ENCODE results near the gene PHF19.
A peak's percentile ranks its signal among the peaks of the same experiment; 100 is the strongest.

PHF19 gene

DNA sequence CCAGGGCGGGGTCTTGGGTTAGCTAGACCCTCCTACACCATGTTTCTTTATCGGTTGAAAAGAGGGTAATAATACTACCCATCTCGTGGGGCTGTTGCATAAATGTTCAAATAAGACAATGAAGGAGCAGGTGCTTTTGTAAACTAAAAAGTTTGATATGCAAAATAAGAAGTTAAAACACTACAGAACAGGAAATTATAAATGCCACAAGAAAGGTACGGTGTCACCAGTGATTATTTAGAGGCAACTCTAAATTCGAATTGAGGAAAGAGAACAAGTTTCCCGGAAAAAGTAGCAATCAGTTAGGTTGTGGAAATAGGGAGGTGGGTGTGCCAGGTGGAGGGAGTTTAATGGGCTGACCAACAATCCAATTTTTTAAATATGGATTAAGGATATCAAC is 2.5 kb upstream of the PHF19 start:
- no peaks in the 10 kb centered on the region for H4K20me1 ChIP-seq (ENCODE audit: insufficient read depth)
- H3K4me2 ChIP-seq: peak overlapping the region; percentile 2; the same call in 1 of the 2 replicates
- no peak overlapping the region for H3K9ac ChIP-seq
- no peaks in the 10 kb centered on the region for H3K27me3 ChIP-seq (ENCODE audit: insufficient read depth, low read depth)
- TF ChIP-seq, protein P1, sequence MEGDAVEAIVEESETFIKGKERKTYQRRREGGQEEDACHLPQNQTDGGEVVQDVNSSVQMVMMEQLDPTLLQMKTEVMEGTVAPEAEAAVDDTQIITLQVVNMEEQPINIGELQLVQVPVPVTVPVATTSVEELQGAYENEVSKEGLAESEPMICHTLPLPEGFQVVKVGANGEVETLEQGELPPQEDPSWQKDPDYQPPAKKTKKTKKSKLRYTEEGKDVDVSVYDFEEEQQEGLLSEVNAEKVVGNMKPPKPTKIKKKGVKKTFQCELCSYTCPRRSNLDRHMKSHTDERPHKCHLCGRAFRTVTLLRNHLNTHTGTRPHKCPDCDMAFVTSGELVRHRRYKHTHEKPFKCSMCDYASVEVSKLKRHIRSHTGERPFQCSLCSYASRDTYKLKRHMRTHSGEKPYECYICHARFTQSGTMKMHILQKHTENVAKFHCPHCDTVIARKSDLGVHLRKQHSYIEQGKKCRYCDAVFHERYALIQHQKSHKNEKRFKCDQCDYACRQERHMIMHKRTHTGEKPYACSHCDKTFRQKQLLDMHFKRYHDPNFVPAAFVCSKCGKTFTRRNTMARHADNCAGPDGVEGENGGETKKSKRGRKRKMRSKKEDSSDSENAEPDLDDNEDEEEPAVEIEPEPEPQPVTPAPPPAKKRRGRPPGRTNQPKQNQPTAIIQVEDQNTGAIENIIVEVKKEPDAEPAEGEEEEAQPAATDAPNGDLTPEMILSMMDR (conservative IDR thresholded peaks at IDR 0.05; ENCODE audit: low read depth, low read length): no peak
- H3K4me1 ChIP-seq (ENCODE audit: low read depth, poor library complexity, severe bottlenecking): peaks cover 73% of the 10 kb centered on the region
- no peaks in the 10 kb centered on the region for H3K36me3 ChIP-seq (ENCODE audit: insufficient read depth)
- H3K27ac ChIP-seq: no peak overlapping the region
- H3K4me3 ChIP-seq (IDR thresholded peaks at IDR 0.05; ENCODE audit: insufficient read depth, low read depth, low read length): no peak overlapping the region
- peaks cover 20% of the 10 kb centered on the region; the same call in 1 of the 2 replicates for H3K79me2 ChIP-seq (ENCODE audit: insufficient read depth, low read depth)
- H2AFZ ChIP-seq (ENCODE audit: low read depth): no peak overlapping the region

DNA sequence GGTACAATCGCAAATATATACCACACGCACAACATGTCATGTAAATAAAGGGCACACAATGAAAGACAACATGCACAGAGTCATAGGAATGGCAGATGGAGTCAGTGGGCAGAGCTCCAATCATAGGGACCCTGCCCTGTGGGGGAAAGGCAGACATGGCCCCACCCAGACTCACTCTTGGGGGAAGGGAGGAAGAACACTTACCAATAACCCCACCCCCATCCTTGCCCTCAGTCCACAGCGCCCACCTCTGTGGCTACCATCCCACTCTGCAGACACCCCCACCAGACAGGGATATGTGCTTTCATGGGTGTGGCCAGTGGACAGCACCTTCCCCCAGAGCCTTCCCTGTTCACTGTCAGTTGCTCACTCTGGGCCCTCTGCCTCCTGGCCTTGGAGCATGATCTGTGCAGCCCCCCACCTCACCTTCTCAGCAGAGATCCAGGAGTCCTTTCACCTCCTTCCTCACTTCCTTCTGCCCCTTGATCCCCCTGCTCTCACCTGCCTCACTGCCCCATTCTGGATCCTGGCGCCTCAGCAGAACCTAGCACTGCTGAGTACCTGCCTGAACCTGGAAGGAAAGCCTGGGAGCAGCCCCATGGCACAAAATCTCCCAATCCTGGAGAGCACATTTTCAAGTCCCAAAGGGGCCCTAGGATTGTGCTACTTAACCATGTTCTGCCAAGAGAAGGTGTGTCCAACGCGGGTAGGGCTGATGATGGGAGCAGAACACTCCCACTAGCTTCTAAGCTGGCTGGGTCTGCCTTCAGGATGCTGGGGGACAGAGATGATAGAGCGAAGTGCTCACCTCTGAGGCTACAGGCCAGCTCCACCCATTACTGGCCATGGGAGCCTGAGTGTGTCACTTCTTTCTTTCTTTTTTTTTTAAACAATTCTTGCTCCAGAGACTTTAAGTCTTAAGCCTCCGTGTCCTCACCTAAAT is 1.5 kb upstream of the PHF19 start:
- peak overlapping the region; percentile 97 for H3K4me2 ChIP-seq
- H3K27me3 ChIP-seq (ENCODE audit: insufficient read depth, low read depth): no peaks in the 10 kb centered on the region
- H3K79me2 ChIP-seq (ENCODE audit: insufficient read depth, low read depth): peaks cover 26% of the 10 kb centered on the region; the same call in 1 of the 2 replicates
- H3K27ac ChIP-seq: peak overlapping the region; percentile 94
- peaks cover 74% of the 10 kb centered on the region for H3K4me1 ChIP-seq (ENCODE audit: low read depth, poor library complexity, severe bottlenecking)
- H2AFZ ChIP-seq (ENCODE audit: low read depth): peak overlapping the region; percentile 78; the same call in 1 of the 2 replicates
- H3K9ac ChIP-seq: peak overlapping the region; percentile 87
- no peaks in the 10 kb centered on the region for H3K36me3 ChIP-seq (ENCODE audit: insufficient read depth)
- no peak overlapping the region for H3K4me3 ChIP-seq (IDR thresholded peaks at IDR 0.05; ENCODE audit: insufficient read depth, low read depth, low read length)
- H4K20me1 ChIP-seq (ENCODE audit: insufficient read depth): no peaks in the 10 kb centered on the region
- TF ChIP-seq, protein P1 (conservative IDR thresholded peaks at IDR 0.05; ENCODE audit: low read depth, low read length): no peak

GRCh38 chr9:120877276-120878034 is 467 bp upstream of the PHF19 start:
- Histone ChIP-seq H3K4me1 (ENCODE audit: low read depth, poor library complexity, severe bottlenecking) (peaks cover 74% of the 10 kb centered on the region), H3K4me3 (IDR thresholded peaks at IDR 0.05; ENCODE audit: insufficient read depth, low read depth, low read length) (no peak overlapping the region), H2AFZ (ENCODE audit: low read depth) (peak overlapping the region; percentile 78; the same call in 1 of the 2 replicates), H3K79me2 (ENCODE audit: insufficient read depth, low read depth) (peaks cover 26% of the 10 kb centered on the region; the same call in 1 of the 2 replicates), H3K36me3 (ENCODE audit: insufficient read depth) (no peaks in the 10 kb centered on the region), H3K27ac (peak overlapping the region; percentile 94), H3K4me2 (peak overlapping the region; percentile 97), H3K9ac (peak overlapping the region; percentile 87), H4K20me1 (ENCODE audit: insufficient read depth) (no peaks in the 10 kb centered on the region), H3K27me3 (ENCODE audit: insufficient read depth, low read depth) (no peaks in the 10 kb centered on the region)
- TF ChIP-seq, protein P1 (conservative IDR thresholded peaks at IDR 0.05; ENCODE audit: low read depth, low read length): no peak

DNA sequence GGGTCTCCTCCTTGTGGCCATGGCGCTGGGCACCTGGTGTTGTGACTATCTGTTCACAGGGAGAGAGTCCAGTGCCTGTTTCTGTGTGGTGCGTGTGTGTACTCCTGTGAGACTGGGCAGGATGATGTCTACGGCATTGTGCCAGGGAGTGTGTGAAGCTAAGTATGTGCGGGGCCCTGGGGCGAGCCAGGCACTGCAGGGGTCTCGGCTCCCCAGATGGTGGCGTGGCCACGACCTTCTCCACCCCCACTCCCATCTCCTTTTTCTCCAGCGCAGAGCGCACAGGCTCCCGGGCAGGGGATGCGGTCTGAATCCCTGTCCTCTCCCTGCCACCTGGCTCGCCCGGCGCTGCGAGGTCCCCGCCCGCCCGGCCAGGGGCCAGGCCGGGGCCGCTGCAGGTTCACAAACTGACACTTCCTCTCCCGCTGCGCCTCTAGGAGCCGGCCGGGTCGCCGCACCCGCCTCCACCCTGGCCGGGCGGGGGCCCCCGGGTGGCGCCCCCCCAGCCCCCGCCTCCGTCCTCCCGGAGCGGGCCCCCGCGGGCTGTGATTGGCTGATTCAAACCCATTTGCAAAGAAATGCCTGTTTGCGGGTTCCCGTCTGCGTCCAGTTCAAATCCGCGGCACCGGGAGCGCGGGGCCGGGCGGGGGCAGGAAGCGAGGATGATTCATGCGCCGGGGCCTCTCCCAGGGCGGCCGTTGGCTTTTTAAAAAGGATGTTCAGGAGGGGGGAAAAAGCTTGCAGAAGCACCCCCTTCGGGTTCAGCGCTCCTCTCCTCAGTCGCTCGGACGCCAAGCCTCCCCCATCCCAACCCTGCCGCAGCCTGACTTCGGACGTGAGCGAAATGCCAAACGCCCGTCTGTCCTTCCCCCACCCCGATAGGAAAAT is 790 bp downstream of the PHF19 start:
- Histone ChIP-seq H3K27ac (peak overlapping the region; percentile 96), H3K9ac (peak overlapping the region; percentile 97), H3K36me3 (ENCODE audit: insufficient read depth) (no peaks in the 10 kb centered on the region), H3K4me3 (IDR thresholded peaks at IDR 0.05; ENCODE audit: insufficient read depth, low read depth, low read length) (no peak overlapping the region), H3K79me2 (ENCODE audit: insufficient read depth, low read depth) (peaks cover 26% of the 10 kb centered on the region; the same call in 1 of the 2 replicates), H4K20me1 (ENCODE audit: insufficient read depth) (no peaks in the 10 kb centered on the region), H2AFZ (ENCODE audit: low read depth) (peak overlapping the region; percentile 41; the same call in 1 of the 2 replicates), H3K27me3 (ENCODE audit: insufficient read depth, low read depth) (no peaks in the 10 kb centered on the region), H3K4me1 (ENCODE audit: low read depth, poor library complexity, severe bottlenecking) (peaks cover 74% of the 10 kb centered on the region), H3K4me2 (peak overlapping the region; percentile 52)
- TF ChIP-seq, protein P1 (conservative IDR thresholded peaks at IDR 0.05; ENCODE audit: low read depth, low read length): no peak

Data from KMS-11 (cell line).